Brain pericyte (primary cell): ENCODE results near the gene ADAM15.

Experiments used
- DNase-seq: peaks from one replicate; pipeline ENCODE4 v3.0.0-alpha.2; 2012; ENCODE audit warnings: low read depth, low spot score

ADAM15 gene

DNA sequence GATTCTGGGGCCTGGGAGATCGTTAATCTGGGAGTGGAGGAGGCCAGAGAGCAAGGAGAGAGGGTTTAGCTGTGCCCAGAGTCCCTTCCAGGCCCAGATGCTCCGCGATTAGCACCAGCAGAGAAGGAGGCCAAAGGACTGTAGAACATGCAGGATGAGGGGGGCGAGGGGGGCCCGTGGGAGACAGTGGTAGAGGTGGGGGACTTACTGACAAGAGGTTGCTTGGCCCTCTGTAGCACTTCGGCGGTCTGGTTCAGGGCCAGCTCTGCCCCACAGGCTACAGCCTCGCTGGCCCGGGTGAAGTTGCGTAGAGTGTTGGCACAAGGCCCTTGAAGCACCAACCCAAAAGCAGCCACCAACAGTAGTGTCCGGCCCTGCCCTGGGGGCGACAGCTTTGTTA is 18.2 kb upstream of the ADAM15 start:
- no peak for DNase-seq

DNA sequence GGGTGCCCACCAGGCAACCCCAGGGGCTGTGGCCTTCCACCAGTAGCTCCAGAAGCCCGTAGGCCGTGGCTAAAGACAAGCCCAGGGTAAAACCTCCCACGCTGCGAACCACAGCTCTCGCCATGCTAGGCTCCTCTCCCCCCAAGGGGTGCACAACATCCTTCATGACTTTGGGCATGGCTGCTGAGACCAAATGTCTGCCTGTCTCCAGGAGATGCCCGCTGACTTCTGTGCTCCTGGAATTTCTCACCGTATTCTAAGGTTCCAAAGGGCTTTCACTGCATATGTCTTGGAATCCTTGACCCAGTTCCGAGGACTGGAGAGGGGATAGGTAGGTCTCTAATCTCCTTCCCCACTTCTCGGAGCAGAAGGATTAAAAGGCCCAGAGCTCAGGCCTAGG is 17.6 kb upstream of the ADAM15 start, which contains the start of the genes DCST1 and DCST2:
Gene DCST1, plus strand, starts transcription at position 301 of the 400 bp plus-strand sequence. CDS start 213 bp downstream, outside the sequence.
Gene DCST2, minus strand, starts transcription at position 258 of the 400 bp plus-strand sequence. Its CDS starts 80 bp downstream, at position 178.
- DNase-seq, result no peak

DNA sequence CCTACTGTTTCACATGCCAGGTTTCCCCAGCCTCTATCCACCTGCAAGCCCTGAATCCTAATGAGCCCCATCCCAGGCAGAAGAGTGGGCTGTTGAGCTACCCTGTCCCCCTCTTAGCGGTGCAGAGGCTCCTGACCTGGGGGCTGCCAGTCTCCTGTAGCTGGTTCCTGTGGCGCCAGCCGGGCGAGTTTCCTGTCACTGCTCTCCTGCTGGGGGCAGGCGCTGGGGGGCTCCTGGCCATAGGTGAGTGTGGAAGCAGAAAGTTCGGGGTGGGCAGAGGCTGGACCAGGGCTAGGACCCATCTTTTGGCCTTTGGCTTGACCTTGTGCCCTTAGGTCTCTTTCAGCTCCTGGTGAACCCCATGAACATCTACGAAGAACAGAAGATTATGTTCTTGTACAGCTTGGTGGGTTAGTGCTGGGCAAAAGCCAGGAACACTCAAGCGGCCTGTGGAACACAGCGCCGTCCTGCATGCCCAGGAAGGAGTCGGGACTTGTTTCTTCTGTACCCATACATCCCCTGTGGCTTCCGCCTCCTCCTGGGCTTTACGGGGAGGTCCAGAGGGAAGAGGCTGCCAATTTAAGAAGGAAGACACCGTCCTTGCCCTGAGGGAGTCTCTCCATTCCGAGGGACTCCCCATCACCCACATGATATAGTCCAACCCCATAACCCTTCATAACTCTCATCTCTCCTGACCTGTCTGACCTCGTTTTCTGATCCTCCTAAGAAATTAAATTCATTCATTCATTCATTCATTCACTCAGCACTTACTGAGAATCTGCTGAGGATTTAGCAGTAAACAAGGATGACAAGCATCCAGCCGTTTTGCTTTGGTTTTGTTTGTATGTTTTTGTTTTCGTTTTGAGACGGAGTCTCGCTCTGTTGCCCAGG is 16.6 kb upstream of the ADAM15 start:
- no peak for DNase-seq

DNA sequence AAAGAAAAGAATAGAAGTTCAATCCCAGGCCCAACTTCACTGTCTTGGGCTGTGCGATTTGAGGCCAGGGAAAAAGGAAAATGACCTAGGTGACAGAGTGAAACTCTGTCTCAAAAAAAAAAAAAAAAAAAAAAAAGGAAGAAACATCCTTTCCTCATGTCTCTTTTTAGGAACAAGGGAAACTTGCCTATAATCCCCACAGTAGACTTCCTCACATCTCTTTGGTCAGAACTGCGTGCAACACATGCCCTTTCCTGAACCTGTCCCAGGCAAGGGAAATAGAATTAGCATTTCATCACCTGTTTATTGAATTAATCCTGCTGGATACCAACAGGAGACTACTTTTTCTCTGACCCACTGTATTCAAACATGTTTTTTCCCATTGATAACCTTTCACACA is 15.2 kb upstream of the ADAM15 start:
- no peak for DNase-seq

DNA sequence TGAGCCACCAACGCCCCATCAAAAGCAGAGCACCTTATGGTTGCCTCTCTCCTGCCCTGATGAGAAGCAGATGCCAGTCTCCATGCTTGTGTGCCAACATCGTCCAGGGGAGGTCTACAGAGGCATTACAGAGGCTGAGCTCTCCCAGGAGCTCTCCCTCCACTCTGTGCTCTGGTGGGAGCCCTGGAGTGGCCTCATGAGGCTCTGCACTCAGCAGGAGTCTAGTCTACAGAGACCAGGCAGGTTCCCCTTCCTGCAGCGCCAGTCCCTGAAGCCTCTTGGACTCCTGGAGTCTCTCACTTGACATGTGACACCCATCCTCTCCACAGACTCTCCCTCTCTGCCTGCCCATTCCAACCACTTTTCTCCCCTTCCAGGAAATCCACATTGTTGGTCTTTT is 14.1 kb upstream of the ADAM15 start:
- no peak for DNase-seq

DNA sequence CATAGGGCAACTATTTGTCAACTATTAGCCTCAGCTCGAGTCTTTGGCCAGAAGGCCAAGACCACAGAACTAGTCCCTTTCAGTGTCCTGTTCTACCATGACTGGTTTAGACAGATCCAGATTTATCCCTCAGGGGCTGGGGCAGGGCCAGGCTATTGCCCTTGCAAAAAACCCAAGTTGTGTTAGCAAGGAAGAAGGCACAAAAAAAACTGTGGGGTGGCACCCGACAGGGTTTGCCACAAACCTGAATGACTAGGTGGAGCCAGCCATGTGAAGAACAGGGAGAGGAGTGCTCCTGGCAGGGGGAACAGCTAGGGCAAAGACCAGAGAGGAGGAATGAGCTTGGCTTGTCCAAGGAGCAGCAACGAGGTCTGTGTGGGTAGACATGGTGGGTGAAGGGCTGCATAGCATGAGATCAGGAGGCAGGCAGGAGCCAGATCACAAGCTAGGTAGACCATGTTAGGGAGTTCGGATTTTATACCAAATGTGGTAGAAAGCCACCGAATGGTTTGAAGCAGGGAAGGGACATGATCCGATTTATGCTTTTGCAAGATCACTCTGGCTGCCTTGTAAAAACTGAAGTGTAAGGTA is 13.2 kb upstream of the ADAM15 start:
- DNase-seq, result no peak

- no peak for DNase-seq
Observed at GRCh38 chr1:155038602-155039307, 12.4 kb upstream of the ADAM15 start.

DNA sequence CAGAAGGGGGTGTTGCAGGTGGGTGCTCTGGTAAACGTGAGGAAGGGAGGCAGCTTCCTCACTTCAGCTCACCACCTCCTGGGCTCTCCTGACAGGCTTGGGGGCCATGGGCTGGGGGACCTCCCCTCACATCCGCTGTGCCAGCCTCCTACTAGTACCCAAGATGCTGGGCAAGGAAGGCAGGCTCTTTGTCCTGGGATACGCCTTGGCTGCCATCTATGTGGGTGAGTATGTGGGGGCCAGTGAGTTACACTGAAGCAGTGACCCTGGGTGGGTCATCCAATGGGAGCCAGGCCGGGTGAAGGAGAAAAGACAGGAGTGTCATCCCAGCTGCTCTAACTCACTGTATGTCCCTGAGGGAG is 11.8 kb upstream of the ADAM15 start:
- DNase-seq, result no peak

DNA sequence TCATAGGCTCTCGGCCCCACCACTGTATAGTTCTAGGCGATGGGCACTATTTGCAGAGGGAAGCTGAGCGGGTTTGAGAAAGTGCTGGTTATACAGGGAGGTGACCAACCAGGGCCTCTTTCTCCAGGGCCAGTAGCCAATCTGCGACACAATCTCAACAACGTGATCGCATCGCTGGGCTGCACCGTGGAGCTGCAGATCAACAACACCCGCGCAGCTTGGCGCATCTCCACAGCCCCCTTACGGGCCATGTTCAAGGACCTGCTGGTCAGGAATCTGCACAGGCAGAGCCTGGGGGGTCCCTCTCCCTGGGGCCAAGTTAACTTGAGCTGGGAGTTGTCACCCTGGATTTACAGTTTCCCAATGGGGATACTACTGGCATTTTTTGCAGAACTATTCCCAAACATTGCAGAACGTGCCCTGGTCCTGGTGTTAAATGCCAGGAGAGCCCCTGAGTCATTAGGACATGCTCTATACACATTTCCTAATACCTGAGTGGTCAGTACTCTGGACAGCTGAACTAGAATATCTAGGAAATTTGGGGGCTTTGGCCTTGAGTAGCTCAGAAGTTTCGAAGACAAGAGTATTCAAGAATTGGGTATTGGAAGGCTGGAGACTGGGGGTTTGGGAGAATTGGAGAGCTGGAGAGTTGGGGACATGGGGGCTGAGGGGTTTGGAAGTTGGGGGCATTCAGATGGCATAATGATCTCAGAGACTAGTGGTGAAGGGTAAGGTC is 10.6 kb upstream of the ADAM15 start:
- no peak for DNase-seq

- no peak for DNase-seq
Observed at GRCh38 chr1:155042789-155043188, 8.3 kb upstream of the ADAM15 start.

DNA sequence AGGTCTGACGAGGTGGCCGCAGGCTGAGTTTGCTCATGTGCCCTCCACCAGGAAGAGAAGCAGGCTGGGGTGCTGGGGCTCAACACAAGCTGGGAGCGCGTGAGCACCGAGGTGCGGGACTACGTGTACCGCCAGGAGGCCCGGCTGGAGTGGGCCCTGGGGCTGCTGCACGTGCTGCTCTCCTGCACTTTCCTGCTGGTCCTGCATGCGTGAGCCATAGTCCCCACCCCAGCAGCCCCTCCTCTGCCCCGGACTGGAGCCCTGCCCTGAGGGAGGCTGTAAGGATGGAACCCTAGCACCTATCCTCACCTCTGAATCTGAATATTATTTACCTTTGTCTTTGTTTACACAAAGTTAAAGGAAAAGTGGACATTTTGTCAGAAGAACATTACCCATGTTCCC is 7.8 kb upstream of the ADAM15 start:
- no peak for DNase-seq

DNA sequence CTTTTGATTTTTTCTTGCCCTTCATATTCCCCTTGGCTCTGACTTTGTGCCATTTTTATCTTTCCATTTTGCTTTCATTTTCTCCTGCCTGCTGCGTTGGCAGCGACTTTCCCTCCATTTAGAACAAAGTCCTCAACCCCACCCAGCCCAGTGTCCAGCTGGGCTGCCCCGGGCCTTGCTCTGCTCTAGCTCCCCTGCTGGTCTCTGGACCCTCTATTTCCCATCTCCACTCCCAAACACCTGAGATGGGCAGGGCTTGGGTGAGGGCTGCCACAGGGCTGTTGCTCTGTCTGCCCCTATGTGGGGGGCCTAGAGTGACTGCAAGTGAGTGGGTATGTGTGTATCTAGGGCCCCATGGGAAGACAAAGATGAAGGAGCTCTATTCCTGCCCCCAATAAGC is 7.3 kb upstream of the ADAM15 start:
- no peak for DNase-seq

DNA sequence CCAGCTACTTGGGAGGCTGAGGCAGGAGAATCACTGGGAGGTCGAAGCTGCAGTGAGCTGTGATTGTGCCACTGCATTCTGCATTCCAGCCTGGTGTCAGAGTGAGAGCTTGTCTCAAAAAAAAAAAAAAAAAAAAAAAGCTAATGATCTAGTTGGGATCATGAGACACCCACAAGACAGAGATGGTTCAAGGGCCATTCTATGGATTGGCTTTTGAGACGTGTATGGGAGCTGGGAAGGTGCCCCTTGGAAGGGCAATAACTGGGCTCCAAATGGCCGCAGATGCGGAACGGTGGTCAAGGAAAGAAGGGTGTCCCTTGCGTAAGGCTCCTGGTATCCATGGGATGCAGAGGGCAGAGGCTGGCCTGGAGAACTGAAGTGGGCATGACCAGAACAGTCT is 6.8 kb upstream of the ADAM15 start:
- no peak for DNase-seq

DNA sequence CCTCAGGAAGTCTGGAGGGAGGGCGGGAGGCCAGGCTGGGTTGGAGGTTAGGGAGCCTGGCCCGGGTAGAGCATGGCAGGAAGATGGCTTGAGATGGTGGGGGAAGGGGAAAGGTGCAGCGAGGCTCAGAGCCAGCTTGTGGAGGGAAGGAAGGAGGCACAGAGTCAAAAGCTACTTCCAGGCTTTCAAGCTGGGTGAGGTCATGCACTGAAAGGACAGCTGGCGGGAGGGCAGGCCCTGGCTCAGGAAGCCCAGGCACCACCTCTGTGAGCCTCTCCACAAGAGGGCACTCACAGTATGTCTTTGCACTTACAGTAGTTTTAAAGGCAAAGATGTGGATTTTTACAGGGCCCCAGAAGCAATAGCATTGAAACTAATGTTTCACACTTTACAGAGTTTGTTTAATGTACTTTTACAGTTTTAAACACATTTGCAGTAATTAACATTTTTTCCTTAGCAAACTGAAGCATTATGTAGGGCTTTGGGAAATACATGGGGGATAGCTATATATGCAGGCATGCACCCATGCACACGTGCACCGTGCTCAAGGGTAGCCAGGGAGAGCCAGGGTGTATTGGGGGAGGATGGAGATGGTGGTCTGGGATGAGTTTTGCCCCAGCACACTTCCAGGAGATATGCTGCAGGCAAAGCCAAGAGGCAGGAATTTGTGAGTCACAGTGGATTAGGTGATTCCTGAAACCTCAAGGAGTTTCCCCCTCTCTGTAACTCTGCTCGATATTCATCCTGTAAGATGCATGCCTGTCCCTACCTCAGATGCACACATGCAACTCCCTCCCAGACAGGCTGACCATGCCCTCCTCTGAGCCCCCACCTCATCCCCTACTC is 6.1 kb upstream of the ADAM15 start:
- DNase-seq, result no peak

GRCh38 chr1:155048449-155049334 is 2.4 kb upstream of the ADAM15 start:
- no peak for DNase-seq

- no peak for DNase-seq
Observed at GRCh38 chr1:155049651-155050559, 1.2 kb upstream of the ADAM15 start.

GRCh38 chr1:155051342-155051776 is 243 bp downstream of the ADAM15 start:
- no peak for DNase-seq

GRCh38 chr1:155051777-155052398 is 772 bp downstream of the ADAM15 start:
- DNase-seq, result no peak
